H1 (cell line): ENCODE measurements around the gene TMTC2. TPM values are rescaled to one million over a fixed set of nuclear protein-coding genes. Genes with fewer than 3 reads are reported as not detected.

Source experiments
- CTCF ChIA-PET: fragments of 300-600 bp; sonication (Branson Sonifier 250); formaldehyde crosslinking; loops from one replicate; lab custom pipeline; 2021; ENCODE audit not compliant: partially characterized antibody; lab: Charles Lee
- POLR2A ChIA-PET: fragments of 300-600 bp; sonication (Branson Sonifier 250); formaldehyde crosslinking; loops from one replicate; lab custom pipeline; 2021; ENCODE audit warnings: inconsistent platforms; ENCODE audit not compliant: partially characterized antibody; lab: Charles Lee
- DNase-seq, 2 experiments: peaks; one replicate each; pipeline versions ENCODE4 v3.0.0 to v3.0.0-alpha.2; 2010 to 2022; ENCODE audit warnings: low spot score in 2 of 2, low read depth in 1 of 2, mixed read lengths in 1 of 2
- FAIRE-seq: peaks from 2 replicates; lab custom pipeline; 2011; peaks lifted over from hg19 to GRCh38; lab: Jason Lieb, UNC
- H2AFZ ChIP-seq: 2 replicates; pipeline ENCODE4 v1.8.1; 2012; ENCODE audit warnings: low read length, inconsistent platforms
- H2AK5ac ChIP-seq: 2 replicates; pipeline ENCODE4 v1.6.1; 2013; ENCODE audit warnings: low read depth, low read length
- H2BK120ac ChIP-seq: replicated peaks from 2 replicates; pipeline ENCODE3; 2013; ENCODE audit warnings: low read depth, low read length, inconsistent platforms
- H2BK12ac ChIP-seq: 2 replicates; pipeline ENCODE4 v1.6.1; 2013; ENCODE audit warnings: low read depth, low read length
- H2BK15ac ChIP-seq: 2 replicates; pipeline ENCODE4 v1.6.1; 2013; ENCODE audit warnings: low read length
- H2BK20ac ChIP-seq: 2 replicates; pipeline ENCODE4 v1.6.1; 2013; ENCODE audit warnings: low read length
- H2BK5ac ChIP-seq: 2 replicates; pipeline ENCODE4 v1.6.1; 2013; ENCODE audit warnings: low read depth, low read length
- H3K14ac ChIP-seq: 2 replicates; pipeline ENCODE4 v1.6.1; 2013; ENCODE audit warnings: inconsistent platforms; ENCODE audit not compliant: insufficient read length
- H3K18ac ChIP-seq: 2 replicates; pipeline ENCODE4 v1.6.1; 2013; ENCODE audit warnings: low read length; ENCODE audit errors: extremely low read depth
- H3K23ac ChIP-seq: 2 replicates; pipeline ENCODE4 v1.6.1; 2013; ENCODE audit warnings: inconsistent platforms; ENCODE audit not compliant: insufficient read length
- H3K23me2 ChIP-seq: 2 replicates; pipeline ENCODE4 v1.6.1; 2013; ENCODE audit warnings: low read depth, low read length
- H3K27ac ChIP-seq: 2 replicates; pipeline ENCODE4 v1.6.1; 2011; ENCODE audit warnings: low read depth, low read length, inconsistent platforms
- H3K27me3 ChIP-seq, 4 experiments: replicated peaks in 1 of 4; 1 replicate in 1 of 4; 2 replicates in 3 of 4; pipeline versions ENCODE4 v1.6.1 to v1.8.1; 2011 to 2013; ENCODE audit warnings: low read length in 3 of 4, mild to moderate bottlenecking in 3 of 4, inconsistent platforms in 2 of 4, mixed read lengths in 2 of 4, moderate library complexity in 1 of 4; ENCODE audit not compliant: control insufficient read depth in 3 of 4, insufficient read depth in 3 of 4; ENCODE audit errors: extremely low read depth in 1 of 4
- H3K36me3 ChIP-seq, 4 experiments: 2 replicates each; pipeline versions ENCODE4 v1.6.1 to v1.8.1; 2011 to 2013; ENCODE audit warnings: mild to moderate bottlenecking in 4 of 4, low read length in 3 of 4, moderate library complexity in 2 of 4, control low read depth in 1 of 4, inconsistent platforms in 1 of 4; ENCODE audit not compliant: insufficient read depth in 4 of 4, control insufficient read depth in 2 of 4
- H3K4ac ChIP-seq: replicated peaks from 2 replicates; pipeline ENCODE3; 2013; ENCODE audit warnings: low read length, low read depth, mixed read lengths, inconsistent platforms; ENCODE audit not compliant: insufficient read length
- H3K4me1 ChIP-seq, 4 experiments: replicated peaks in 1 of 4; 1 replicate in 1 of 4; 2 replicates in 3 of 4; pipeline versions ENCODE4 v1.6.1 to v1.8.1; 2011 to 2013; ENCODE audit warnings: low read length in 3 of 4, inconsistent platforms in 2 of 4, mixed read lengths in 1 of 4; ENCODE audit not compliant: insufficient read depth in 4 of 4, control insufficient read depth in 3 of 4
- H3K4me2 ChIP-seq, 2 experiments: 2 replicates each; pipeline versions ENCODE4 v1.6.1 to v1.8.1; 2011 to 2013; ENCODE audit warnings: low read depth in 2 of 2, low read length in 2 of 2, control low read depth in 1 of 2, inconsistent platforms in 1 of 2, mild to moderate bottlenecking in 1 of 2; ENCODE audit not compliant: insufficient read depth in 1 of 2
- H3K4me3 ChIP-seq, 4 experiments: fragments of 200-600, 300-600 bp in 1 of 4; sonication (generic), shearing (Covaris generic), sonication (Bioruptor Twin) in 1 of 4; 2 replicates each; pipeline versions ENCODE4 v1.5.1 to v1.8.1; 2011 to 2016; ENCODE audit warnings: low read length in 4 of 4, low read depth in 3 of 4, control low read depth in 2 of 4, inconsistent platforms in 2 of 4, mild to moderate bottlenecking in 2 of 4, mixed read lengths in 1 of 4, moderate library complexity in 1 of 4; ENCODE audit not compliant: insufficient read depth in 2 of 4; ENCODE audit errors: extremely low read depth in 1 of 4
- H3K56ac ChIP-seq: replicated peaks from 2 replicates; pipeline ENCODE3; 2013; ENCODE audit warnings: low read depth, mild to moderate bottlenecking, mixed read lengths, low read length, inconsistent platforms; ENCODE audit not compliant: insufficient read length
- H3K79me1 ChIP-seq: 2 replicates; pipeline ENCODE4 v1.6.1; 2013; ENCODE audit warnings: low read depth, low read length, control low read depth
- H3K79me2 ChIP-seq, 2 experiments: 2 replicates each; pipeline versions ENCODE4 v1.6.1 to v1.8.1; 2012 to 2013; ENCODE audit warnings: low read length in 2 of 2, mild to moderate bottlenecking in 2 of 2, inconsistent platforms in 1 of 2; ENCODE audit not compliant: insufficient read depth in 2 of 2, control insufficient read depth in 1 of 2
- H3K9ac ChIP-seq, 4 experiments: replicated peaks in 1 of 4; 1 replicate in 1 of 4; 2 replicates in 3 of 4; pipeline versions ENCODE4 v1.6.1 to v1.8.1; 2011 to 2013; ENCODE audit warnings: low read depth in 3 of 4, low read length in 3 of 4, control low read depth in 2 of 4, mild to moderate bottlenecking in 2 of 4, moderate library complexity in 2 of 4, inconsistent platforms in 1 of 4; ENCODE audit errors: extremely low read depth in 1 of 4
- H3K9me3 ChIP-seq, 2 experiments: 2 replicates each; pipeline versions ENCODE4 v1.6.1 to v1.8.1; 2012 to 2013; ENCODE audit warnings: mild to moderate bottlenecking in 2 of 2, moderate library complexity in 2 of 2, control low read depth in 1 of 2, inconsistent platforms in 1 of 2, low read depth in 1 of 2, low read length in 1 of 2, mixed read lengths in 1 of 2; ENCODE audit not compliant: insufficient read depth in 2 of 2
- H4K20me1 ChIP-seq, 2 experiments: replicated peaks in 1 of 2; 2 replicates each; pipeline versions ENCODE3 to v1.8.1; 2011 to 2013; ENCODE audit warnings: inconsistent platforms in 2 of 2, low read length in 2 of 2, mild to moderate bottlenecking in 1 of 2; ENCODE audit not compliant: insufficient read depth in 2 of 2, control insufficient read depth in 1 of 2
- H4K5ac ChIP-seq: 2 replicates; pipeline ENCODE4 v1.6.1; 2013; ENCODE audit warnings: low read length, low read depth, mixed read lengths, inconsistent platforms; ENCODE audit not compliant: insufficient read length
- H4K8ac ChIP-seq: 2 replicates; pipeline ENCODE4 v1.8.0; 2013; ENCODE audit warnings: mild to moderate bottlenecking, moderate library complexity, low read length, inconsistent platforms; ENCODE audit not compliant: insufficient read depth; ENCODE audit errors: extremely low read depth
- H4K91ac ChIP-seq: replicated peaks from 2 replicates; pipeline ENCODE3; 2013; ENCODE audit warnings: low read length, mixed read lengths, inconsistent platforms; ENCODE audit not compliant: insufficient read length
- ATF2 ChIP-seq: IDR thresholded peaks from 2 replicates; pipeline ENCODE4 v1.6.1; 2012; ENCODE audit warnings: low read length, inconsistent platforms
- CHD2 ChIP-seq: IDR thresholded peaks from 2 replicates; pipeline ENCODE4 v1.6.1; 2012; ENCODE audit warnings: low read length, improper control_type of control experiment
- CREB1 ChIP-seq: IDR thresholded peaks from 2 replicates; pipeline ENCODE4 v1.6.1; 2012; ENCODE audit warnings: inconsistent platforms
- HDAC2 ChIP-seq, 2 experiments: fragments of 300-600 bp in 1 of 2; sonication (generic) in 1 of 2; IDR thresholded peaks; 2 replicates each; pipeline ENCODE4 v1.6.1; 2011 to 2012; ENCODE audit warnings: low read depth in 2 of 2, low read length in 2 of 2, mild to moderate bottlenecking in 2 of 2, moderate library complexity in 2 of 2, borderline replicate concordance in 1 of 2, inconsistent platforms in 1 of 2
- JUN ChIP-seq: IDR thresholded peaks from 2 replicates; pipeline ENCODE4 v1.6.1; 2011; ENCODE audit warnings: low read depth, mild to moderate bottlenecking, improper control_type of control experiment, low read length
- KDM1A ChIP-seq: fragments of 200-600, 300-600 bp; sonication (generic); IDR thresholded peaks from 2 replicates; pipeline ENCODE4 v1.7.1; 2016; ENCODE audit warnings: mild to moderate bottlenecking, low read length, borderline replicate concordance
- POLR2AphosphoS5 ChIP-seq: IDR thresholded peaks from 2 replicates; pipeline ENCODE4 v1.6.1; 2011; ENCODE audit warnings: low read depth, low read length
- RFX5 ChIP-seq: IDR thresholded peaks from 2 replicates; pipeline ENCODE4 v1.6.1; 2011; ENCODE audit warnings: low read depth, low read length, improper control_type of control experiment, borderline replicate concordance
- RNF2 ChIP-seq: fragments of 200-900, 300-1000 bp; sonication (generic); IDR thresholded peaks from 2 replicates; pipeline ENCODE4 v1.7.1; 2016; ENCODE audit warnings: borderline replicate concordance, low read depth, mild to moderate bottlenecking, antibody characterized with exemption, low read length; ENCODE audit not compliant: poor library complexity, severe bottlenecking; ENCODE audit errors: missing control alignments
- SUZ12 ChIP-seq: fragments of 200-600 bp; sonication (generic); IDR thresholded peaks from 2 replicates; pipeline ENCODE4 v1.6.1; 2012; ENCODE audit warnings: mild to moderate bottlenecking, inconsistent platforms, low read length, moderate library complexity, mixed read lengths
- TAF7 ChIP-seq: optimal IDR thresholded peaks from 2 replicates; pipeline ENCODE3; 2011; ENCODE audit warnings: low read depth, mild to moderate bottlenecking, inconsistent platforms, low read length, moderate library complexity, borderline replicate concordance
- YY1 ChIP-seq: IDR thresholded peaks from 2 replicates; pipeline ENCODE4 v1.6.1; 2011; ENCODE audit warnings: low read depth, mild to moderate bottlenecking, low read length
- ZNF274 ChIP-seq: IDR thresholded peaks from 2 replicates; pipeline ENCODE4 v1.7.0; 2012; ENCODE audit warnings: low read length, borderline replicate concordance; ENCODE audit errors: extremely low read depth
- WGBS, 2 experiments: shearing (Covaris generic) in 1 of 2; methylation state at CpG; one replicate each; pipeline versions ENCODE4 v1.1.6 to v1.1.7; 2013 to 2015; ENCODE audit warnings: low lambda C conversion rate in 2 of 2, mixed read lengths in 2 of 2, inconsistent platforms in 1 of 2, low coverage in 1 of 2, missing lambda C conversion rate in 1 of 2; ENCODE audit not compliant: insufficient replicate concordance in 2 of 2, insufficient coverage in 1 of 2, insufficient read length in 1 of 2; ENCODE audit errors: extremely low coverage in 1 of 2, missing lambda C conversion rate in 1 of 2; 5-methylcytosine and 5-hydroxymethylcytosine counted together
- polyA plus RNA-seq, 7 experiments: library from polyadenylated mRNA; depleted of rRNA in 3 of 7; stranded (reverse) in 5 of 7; unstranded in 2 of 7; fragments of >200 nt in 5 of 7; fragments of 200-250 nt in 2 of 7; gene quantifications; 1 replicate in 5 of 7; 2 replicates in 1 of 7; 4 replicates in 1 of 7; pipeline versions ENCODE4 v1.2.1 to v1.2.3, GENCODE V29; 2011 to 2013; ENCODE audit warnings: missing spikeins in 2 of 7, mixed read lengths in 2 of 7
- total RNA-seq: library from RNA; stranded (reverse); fragmentation: NEBNext Ultra II Directional; extraction: Animal tissue kit (Norgen Biotek cat#: 25700); gene quantifications from 2 replicates; pipeline ENCODE4 v1.2.1, GENCODE V29; 2021

TMTC2 gene
- total and polyA plus RNA-seq, 2 of the 8 experiments (the other 6 are each of a cell fraction or from before 2014, with no cell fraction given), result 2.3 to 3.9 TPM

GRCh38 chr12:83099436-83099835, 412.7 kb downstream of the TMTC2 start:
- Histone ChIP-seq H3K4me2 (no peak overlapping the region), H2BK15ac (no peak overlapping the region), H3K4me3 (no peak overlapping the region), H3K9me3 (no peaks in the 10 kb centered on the region), H3K27ac (no peak overlapping the region), H3K4ac (no peak overlapping the region), H3K79me2 (no peaks in the 10 kb centered on the region), H3K4me1 (peaks cover 0 to 4% (median 0%) of the 10 kb centered on the region in 4 experiments; a peak in 1 of 7 replicates), H4K91ac (no peak overlapping the region), H3K14ac (no peak overlapping the region), H4K8ac (no peak overlapping the region), H3K23me2 (no peaks in the 10 kb centered on the region), H2BK5ac (no peak overlapping the region), H2BK120ac (no peak overlapping the region), H3K18ac (no peak overlapping the region), H3K27me3 (no peaks in the 10 kb centered on the region), H3K79me1 (no peaks in the 10 kb centered on the region), H2AFZ (no peak overlapping the region), H4K5ac (no peak overlapping the region), H3K23ac (no peak overlapping the region), H3K9ac (no peak overlapping the region), H2BK20ac (no peak overlapping the region), H2BK12ac (no peak overlapping the region), H3K56ac (no peak overlapping the region), H3K36me3 (no peaks in the 10 kb centered on the region), H4K20me1 (no peaks in the 10 kb centered on the region), H2AK5ac (no peak overlapping the region)
- DNase-seq, result no peak
- ChIA-PET CTCF (no interaction called here), POLR2A (no interaction called here)
- no peak for FAIRE-seq
- WGBS, 2 experiments, result 83% methylated on average over 3 of the region's 3 CpGs; no CpG with 5 or more reads in 1 of the 2 experiments
- no peak for TF ChIP-seq HDAC2 (IDR thresholded peaks at IDR 0.05; ENCODE audit: borderline replicate concordance in 1 of 2, low read depth in 2 of 2, low read length in 2 of 2)
- no peak for TF ChIP-seq RFX5
- TF ChIP-seq TAF7, result no peak
- TF ChIP-seq SUZ12, result no peak
- TF ChIP-seq KDM1A, result no peak
- no peak for TF ChIP-seq ZNF274
- no peak for TF ChIP-seq POLR2AphosphoS5
- TF ChIP-seq YY1, result no peak
- no peak for TF ChIP-seq CREB1
- no peak for TF ChIP-seq JUN
- no peak for TF ChIP-seq RNF2
- no peak for TF ChIP-seq CHD2
- TF ChIP-seq ATF2, result no peak
